ENCODE measurements around the gene TMC7. TPM values are rescaled to one million over a fixed set of nuclear protein-coding genes. Genes with fewer than 3 reads are reported as not detected.

Gene TMC7
- total and polyA plus RNA-seq, 2 of the 13 experiments (the other 11 are each of a cell fraction or from before 2014, with no cell fraction given), result 1.2 to 5.1 TPM

- TF ChIP-seq HINFP (CRISPR knock-in tag; IDR thresholded peaks at IDR 0.05; ENCODE audit: low read depth) (no peak), ARID3A (IDR thresholded peaks at IDR 0.05; ENCODE audit: low read depth, low read length) (peak; percentile 95), NFIB (CRISPR knock-in tag; IDR thresholded peaks at IDR 0.05; ENCODE audit: borderline replicate concordance) (no peak), ZNF326 (CRISPR knock-in tag; IDR thresholded peaks at IDR 0.05; ENCODE audit: borderline replicate concordance) (no peak), MYNN (CRISPR knock-in tag; IDR thresholded peaks at IDR 0.05; ENCODE audit: low read depth) (0 out of 2 replicates have a peak, but pooled peaks have one; percentile 52), RBM39 (IDR thresholded peaks at IDR 0.05; ENCODE audit: low read depth, low read length, poor library complexity, severe bottlenecking) (peak; percentile 96), AKNA (CRISPR knock-in tag; IDR thresholded peaks at IDR 0.05; ENCODE audit: borderline replicate concordance) (no peak), PRDM10 (CRISPR knock-in tag; IDR thresholded peaks at IDR 0.05; ENCODE audit: low read depth) (0 out of 2 replicates have a peak, but pooled peaks have one; percentile 22), MEIS2 (CRISPR knock-in tag; IDR thresholded peaks at IDR 0.05) (peak; percentile 88), ZNF546 (CRISPR knock-in tag; conservative IDR thresholded peaks at IDR 0.05) (no peak; the same call in 1 of the 2 replicates), SIN3B (IDR thresholded peaks at IDR 0.05; ENCODE audit: low read length) (peak; percentile 86), HNRNPK (IDR thresholded peaks at IDR 0.05; ENCODE audit: low read depth, low read length, poor library complexity, severe bottlenecking) (no peak)
Observed at GRCh38 chr16:19067349-19068236, 83.9 kb downstream of the TMC7 start, which contains the start of gene COQ7 (continued).
